Measurements from ENCODE around the gene TRIM54.
"Not testable (repeated sequence)": the region's sequence is repeated elsewhere in the genome, so short reads cannot be mapped to it uniquely, and the experiment has no call there.

The TRIM54 gene

GRCh38 chr2:27306573-27307286 lies 24.5 kb downstream of the TRIM54 start:
- peaks cover 12% of the 10 kb centered on the region for H3K4me1 Mint-ChIP-seq (ENCODE audit: low read depth)
- peaks cover 28% of the 10 kb centered on the region for H3K36me3 Mint-ChIP-seq (ENCODE audit: low read depth)
- H3K27ac Mint-ChIP-seq: no peak overlapping the region
- H3K9me3 Mint-ChIP-seq: no peaks in the 10 kb centered on the region
- peak; percentile 67 for DNase-seq
- peak overlapping the region; percentile 35 for H3K4me3 Mint-ChIP-seq
- H3K27me3 Mint-ChIP-seq: peaks cover 42% of the 10 kb centered on the region

GRCh38 chr2:27307287-27307544 lies 25.0 kb downstream of the TRIM54 start:
- Mint-ChIP-seq H3K36me3 (ENCODE audit: low read depth) (peaks cover 33% of the 10 kb centered on the region), H3K27ac (no peak overlapping the region), H3K4me3 (peak overlapping the region; percentile 23), H3K9me3 (no peaks in the 10 kb centered on the region), H3K4me1 (ENCODE audit: low read depth) (peaks cover 12% of the 10 kb centered on the region), H3K27me3 (peaks cover 42% of the 10 kb centered on the region)
- no peak for DNase-seq

- Mint-ChIP-seq H3K36me3 (ENCODE audit: low read depth) (peaks cover 38% of the 10 kb centered on the region), H3K9me3 (no peaks in the 10 kb centered on the region), H3K27ac (no peak overlapping the region), H3K4me1 (ENCODE audit: low read depth) (peaks cover 11% of the 10 kb centered on the region), H3K4me3 (no peak overlapping the region), H3K27me3 (peaks cover 42% of the 10 kb centered on the region)
- no peak for DNase-seq
Observed at GRCh38 chr2:27307545-27308358, 25.5 kb downstream of the TRIM54 start.

GRCh38 chr2:27308359-27308881 lies 26.2 kb downstream of the TRIM54 start, which contains the start of gene UCN:
UCN (minus strand) TSS chr2:27308445; CDS start chr2:27307895, 550 bp downstream.
- DNase-seq: no peak
- Mint-ChIP-seq H3K27ac (no peak within 1 kb of the TSS), H3K27me3 (peaks cover 42% of the 10 kb centered on the region), H3K36me3 (ENCODE audit: low read depth) (peaks cover 42% of the 10 kb centered on the region), H3K4me3 (peak within 1 kb of the TSS; percentile 23), H3K9me3 (no peaks in the 10 kb centered on the region), H3K4me1 (ENCODE audit: low read depth) (peaks cover 7% of the 10 kb centered on the region)

GRCh38 chr2:27309651-27310050 lies 27.4 kb downstream of the TRIM54 start:
- H3K36me3 Mint-ChIP-seq (ENCODE audit: low read depth): peaks cover 42% of the 10 kb centered on the region
- peaks cover 7% of the 10 kb centered on the region for H3K4me1 Mint-ChIP-seq (ENCODE audit: low read depth)
- no peak overlapping the region for H3K4me3 Mint-ChIP-seq
- H3K9me3 Mint-ChIP-seq: no peaks in the 10 kb centered on the region
- no peak for DNase-seq
- no peak overlapping the region for H3K27ac Mint-ChIP-seq
- peaks cover 37% of the 10 kb centered on the region for H3K27me3 Mint-ChIP-seq

- H3K27ac Mint-ChIP-seq: no peak overlapping the region
- DNase-seq: no peak
- peaks cover 60% of the 10 kb centered on the region for H3K36me3 Mint-ChIP-seq (ENCODE audit: low read depth)
- peaks cover 2% of the 10 kb centered on the region for H3K4me1 Mint-ChIP-seq (ENCODE audit: low read depth)
- no peak overlapping the region for H3K4me3 Mint-ChIP-seq
- H3K27me3 Mint-ChIP-seq: peaks cover 13% of the 10 kb centered on the region
- H3K9me3 Mint-ChIP-seq: no peaks in the 10 kb centered on the region
Observed at GRCh38 chr2:27312152-27312551, 29.9 kb downstream of the TRIM54 start.

DNA sequence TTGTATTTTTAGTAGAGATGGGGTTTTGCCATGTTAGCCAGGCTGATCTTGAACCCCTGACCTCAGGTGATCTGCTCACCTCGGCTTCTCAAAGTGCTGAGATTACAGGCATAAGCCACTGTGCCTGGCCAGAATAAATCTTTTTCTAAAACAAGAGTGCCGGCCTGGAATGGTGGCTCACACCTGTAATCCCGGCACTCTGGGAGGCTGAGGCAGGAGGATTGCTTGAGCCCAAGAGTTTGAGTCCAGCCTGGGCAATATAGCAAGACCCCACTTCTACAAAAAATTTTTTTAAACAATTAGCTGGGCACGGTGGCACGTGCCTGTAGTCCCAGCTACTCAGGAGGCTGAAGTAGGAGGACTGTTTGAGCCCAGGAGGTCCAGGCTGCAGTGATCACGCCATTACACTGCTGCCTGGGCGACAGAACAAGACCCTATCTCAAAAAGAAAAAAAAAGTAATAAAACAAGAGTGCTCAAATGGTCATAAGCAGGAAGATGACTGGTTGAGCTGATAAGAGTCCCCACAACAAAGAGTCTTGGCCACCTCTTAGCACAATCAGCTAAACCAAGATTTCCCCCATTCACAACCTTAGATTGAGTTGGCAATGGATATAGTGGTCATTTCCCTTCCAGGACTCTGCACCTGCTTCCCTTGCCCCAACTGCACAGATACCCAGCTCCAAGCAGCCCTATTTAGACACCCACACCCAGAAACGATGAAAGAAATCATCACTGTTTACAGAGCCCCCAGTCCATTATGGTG lies 31.8 kb downstream of the TRIM54 start:
- no peak for DNase-seq
- Mint-ChIP-seq H3K27ac (no peak overlapping the region), H3K4me3 (no peak overlapping the region), H3K4me1 (ENCODE audit: low read depth) (no peaks in the 10 kb centered on the region), H3K9me3 (no peaks in the 10 kb centered on the region), H3K36me3 (ENCODE audit: low read depth) (peaks cover 67% of the 10 kb centered on the region), H3K27me3 (no peaks in the 10 kb centered on the region)

DNA sequence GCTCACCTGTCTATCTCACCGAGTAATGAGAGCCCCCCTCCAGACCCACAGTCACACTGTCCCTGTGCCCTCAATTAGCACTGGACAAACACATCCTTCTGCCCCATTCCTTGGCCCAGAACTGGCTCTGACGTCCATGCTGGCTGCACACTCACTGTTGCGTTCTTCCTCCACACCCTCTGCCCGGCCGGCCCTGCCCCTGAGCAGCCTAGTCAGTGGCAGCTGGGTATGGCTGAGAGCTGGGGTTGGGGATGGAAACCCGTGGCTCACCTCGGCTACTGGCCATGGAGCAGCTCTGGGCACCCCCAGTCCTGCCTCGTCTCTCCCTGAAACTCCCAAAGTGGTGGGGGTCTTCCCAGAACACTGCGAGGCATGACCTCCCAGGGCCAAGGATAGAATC lies 32.5 kb downstream of the TRIM54 start:
- Mint-ChIP-seq H3K9me3 (no peaks in the 10 kb centered on the region), H3K4me3 (no peak overlapping the region), H3K27me3 (no peaks in the 10 kb centered on the region), H3K27ac (no peak overlapping the region), H3K36me3 (ENCODE audit: low read depth) (peaks cover 66% of the 10 kb centered on the region), H3K4me1 (ENCODE audit: low read depth) (no peaks in the 10 kb centered on the region)
- no peak for DNase-seq

DNA sequence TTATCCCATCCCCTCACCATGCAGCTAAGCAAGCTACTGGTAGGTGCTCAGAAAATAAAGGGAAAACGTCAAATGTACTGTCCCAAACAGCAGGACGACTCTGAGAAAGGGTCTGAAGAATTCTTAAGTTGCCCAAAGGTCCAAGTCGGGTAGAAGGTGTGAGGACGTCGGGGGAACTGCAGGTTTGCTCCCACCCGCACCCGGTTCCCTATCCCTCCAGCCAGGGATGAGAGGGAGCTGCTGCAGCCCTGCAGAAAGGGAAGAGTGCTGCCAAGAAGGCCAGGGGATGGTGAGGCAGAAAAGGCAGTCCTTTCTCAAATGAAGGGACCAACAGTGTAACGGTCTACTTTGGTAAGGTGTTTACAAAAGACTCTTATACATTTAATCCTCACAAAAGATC lies 32.9 kb downstream of the TRIM54 start:
- Mint-ChIP-seq H3K4me1 (ENCODE audit: low read depth) (no peaks in the 10 kb centered on the region), H3K4me3 (no peak overlapping the region), H3K9me3 (no peaks in the 10 kb centered on the region), H3K36me3 (ENCODE audit: low read depth) (peaks cover 63% of the 10 kb centered on the region), H3K27ac (no peak overlapping the region), H3K27me3 (no peaks in the 10 kb centered on the region)
- DNase-seq: no peak

DNA sequence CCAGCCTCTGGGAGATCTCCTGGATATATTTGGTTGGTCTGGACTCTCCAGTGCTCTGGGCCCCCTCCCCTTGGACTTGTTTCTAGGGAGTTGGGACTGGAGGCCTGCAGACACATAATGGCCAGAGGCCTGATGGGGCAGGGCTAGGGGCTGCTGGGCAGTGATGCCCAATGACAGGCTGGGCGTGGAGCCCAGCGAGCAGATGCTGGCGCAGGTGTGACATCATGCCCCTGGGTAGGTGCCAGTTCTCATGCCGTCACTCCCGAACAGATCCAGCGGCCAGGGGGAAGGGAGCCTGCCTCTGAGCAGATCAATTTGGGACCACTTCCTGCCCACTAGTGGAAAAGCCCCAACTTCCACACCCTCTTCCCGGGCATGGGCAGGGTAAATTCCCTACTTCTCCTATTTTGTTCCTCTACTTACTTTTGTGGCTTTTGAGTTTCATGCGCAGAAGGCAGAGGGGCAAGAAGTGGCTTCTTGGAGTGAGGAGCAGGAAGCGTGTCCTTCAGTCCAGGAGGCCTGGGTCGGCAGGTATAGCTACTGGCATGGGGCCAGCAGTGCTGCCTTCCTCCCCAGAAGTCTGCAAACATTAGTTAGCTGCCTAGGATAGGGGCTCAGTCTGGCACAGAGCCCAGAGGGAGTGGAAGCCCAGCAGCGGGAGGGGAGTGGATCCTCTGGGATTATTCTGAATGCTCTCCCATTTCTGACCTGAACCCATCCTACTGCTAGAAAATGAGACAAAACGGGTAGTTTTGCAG lies 34.6 kb downstream of the TRIM54 start:
- H3K27ac Mint-ChIP-seq: no peak overlapping the region
- no peak overlapping the region for H3K4me3 Mint-ChIP-seq
- H3K36me3 Mint-ChIP-seq (ENCODE audit: low read depth): peaks cover 63% of the 10 kb centered on the region
- H3K4me1 Mint-ChIP-seq (ENCODE audit: low read depth): peaks cover 12% of the 10 kb centered on the region
- no peaks in the 10 kb centered on the region for H3K27me3 Mint-ChIP-seq
- no peak for DNase-seq
- H3K9me3 Mint-ChIP-seq: no peaks in the 10 kb centered on the region

- not testable (repeated sequence) for H3K4me3 Mint-ChIP-seq, DNase-seq, H3K9me3 Mint-ChIP-seq, H3K27ac Mint-ChIP-seq, H3K27me3 Mint-ChIP-seq
- H3K4me1 Mint-ChIP-seq (ENCODE audit: low read depth): peaks cover 27% of the 10 kb centered on the region
- H3K36me3 Mint-ChIP-seq (ENCODE audit: low read depth): peaks cover 73% of the 10 kb centered on the region
Observed at GRCh38 chr2:27319839-27320238, 37.6 kb downstream of the TRIM54 start.

- Mint-ChIP-seq H3K27ac (peak overlapping the region; percentile 66), H3K4me3 (peak overlapping the region; percentile 89), H3K4me1 (ENCODE audit: low read depth) (peaks cover 27% of the 10 kb centered on the region), H3K9me3 (no peaks in the 10 kb centered on the region), H3K36me3 (ENCODE audit: low read depth) (peaks cover 77% of the 10 kb centered on the region), H3K27me3 (no peaks in the 10 kb centered on the region)
- DNase-seq: no peak
Observed at GRCh38 chr2:27320958-27321543, 38.8 kb downstream of the TRIM54 start.

DNA sequence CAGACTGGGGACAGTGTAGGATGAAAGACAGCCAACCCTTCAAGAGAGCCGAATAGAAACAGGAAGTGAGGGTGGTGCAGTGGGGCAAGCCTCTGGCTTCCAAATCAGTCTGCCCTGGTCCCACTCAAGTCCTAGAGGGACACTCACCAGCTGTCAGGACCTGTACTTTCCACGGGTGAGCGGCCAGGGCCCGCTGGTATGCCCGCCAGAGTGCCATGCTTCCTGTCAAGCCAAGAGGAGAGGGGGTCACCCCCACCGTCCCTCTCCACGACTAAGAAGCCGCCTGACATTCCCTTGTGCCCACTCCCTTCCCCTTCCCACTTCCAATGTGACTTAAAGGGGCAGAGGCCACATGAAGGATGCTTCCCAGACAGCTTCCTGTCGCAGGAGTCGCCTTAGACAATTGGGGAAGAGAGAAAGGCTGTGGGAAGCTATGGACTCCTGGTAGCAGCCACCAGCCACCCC lies 40.1 kb downstream of the TRIM54 start:
- Mint-ChIP-seq H3K27me3 (no peaks in the 10 kb centered on the region), H3K4me3 (peak overlapping the region; percentile 89), H3K9me3 (no peaks in the 10 kb centered on the region), H3K27ac (peak overlapping the region; percentile 92), H3K4me1 (ENCODE audit: low read depth) (peaks cover 27% of the 10 kb centered on the region), H3K36me3 (ENCODE audit: low read depth) (peaks cover 79% of the 10 kb centered on the region)
- peak; percentile 52 for DNase-seq
